Heart right ventricle (tissue), 16 donors: ENCODE data around the gene PICK1. TPM values are rescaled to one million over a fixed set of nuclear protein-coding genes. Genes with fewer than 3 reads are reported as not detected.

ENCODE experiments used
- ATAC-seq, 8 donors: fragments of 200-7000 bp; cut with Tn5 transposase; one replicate each; pipeline ENCODE4 v1.9.1; 2020; ENCODE audit warnings: mild to moderate bottlenecking in 8 of 8, moderate library complexity in 8 of 8, moderate number of reproducible peaks in 1 of 8
- DNase-seq, 2 donors: peaks; one replicate each; pipeline ENCODE4 v3.0.0-alpha.2; 2020
- H3K27ac ChIP-seq, 10 donors: fragments of 200-600 bp; sonication (generic) in 2 of 10; one replicate each; pipeline versions ENCODE4 v1.5.0 to v1.8.0; 2020 to 2022; ENCODE audit warnings: mild to moderate bottlenecking in 3 of 10
- H3K27me3 ChIP-seq, 7 donors: fragments of 200-600 bp; one replicate each; pipeline ENCODE4 v1.8.0; 2021 to 2022; ENCODE audit warnings: mild to moderate bottlenecking in 2 of 7
- H3K36me3 ChIP-seq, 9 donors: fragments of 200-600 bp; sonication (generic) in 1 of 9; one replicate each; pipeline versions ENCODE4 v1.5.0 to v1.8.0; 2020 to 2022; ENCODE audit warnings: mild to moderate bottlenecking in 2 of 9
- H3K4me1 ChIP-seq, 9 donors: fragments of 200-600 bp; sonication (generic) in 1 of 9; one replicate each; pipeline versions ENCODE4 v1.5.0 to v1.8.0; 2020 to 2022; ENCODE audit warnings: mild to moderate bottlenecking in 4 of 9
- H3K4me3 ChIP-seq, 10 donors: fragments of 200-600 bp; sonication (generic) in 2 of 10; one replicate each; pipeline versions ENCODE4 v1.5.0 to v1.8.0; 2020 to 2022; ENCODE audit warnings: mild to moderate bottlenecking in 7 of 10, moderate library complexity in 2 of 10
- H3K9me3 ChIP-seq, 11 donors: fragments of 200-600 bp in 10 of 11; sonication (generic) in 2 of 11; one replicate each; pipeline versions ENCODE4 v1.5.0 to v1.8.0; 2013 to 2022; ENCODE audit warnings: mild to moderate bottlenecking in 2 of 11, control low read depth in 1 of 11, moderate library complexity in 1 of 11
- WGBS, 2 donors: extraction: QIAGEN DNeasy Blood & Tissue Kit; methylation state at CpG; one replicate each; pipeline ENCODE4 v1.1.7; 2013; ENCODE audit warnings: inconsistent platforms in 1 of 2; 5-methylcytosine and 5-hydroxymethylcytosine counted together
- intact Hi-C, 10 donors: fragments of 100-400 bp; cut with DNase I; formaldehyde crosslinking; loops; one replicate each; pipeline versions ENCODE4 v1.11.1 to v1.14.2; 2022
- polyA plus RNA-seq, 2 donors: library from polyadenylated mRNA; stranded (reverse); fragments of 200-250 nt; gene quantifications; one replicate each; pipeline ENCODE4 v1.2.3, GENCODE V29; 2013
- total RNA-seq, 10 donors: library from RNA; stranded (reverse); fragmentation: NEBNext Ultra II Directional in 3 of 10; extraction: Animal tissue kit (Norgen Biotek cat#: 25700) in 3 of 10; gene quantifications; one replicate each; pipeline versions ENCODE4 v1.2.1 to v1.2.4, GENCODE V29; 2021 to 2023
- TF ChIP-seq, protein P1 (sequence below), 9 donors: fragments of 200-600 bp; sonication (generic) in 2 of 9; IDR thresholded peaks; one replicate each; pipeline versions ENCODE4 v1.5.0 to v1.8.0; 2021 to 2022; ENCODE audit warnings: antibody characterized with exemption in 9 of 9, mild to moderate bottlenecking in 5 of 9, moderate library complexity in 1 of 9
- donor health status: Arrhythmogenic right ventricular cardiomyopathy.
- donor health status: ischemic (EF 13 %, LVEDD 7.1; RV severe dilation, severe dysfunction).
- donor health status: healthy with polysubstance abuse.
- donor health status: DM: no; HTN: yes; CAD: no.
- donor health status: DM: no; HTN: no; CAD: no.
- donor health status: ischemic (EF 25% LVEDD 6.9; RV normal size, moderate dysfunction).
- donor health status: ischemic (EF 25% LVEDD 5.7; RV mildly dilated, moderate dysfunction).
- donor health status: healthy.
- donor health status: DM: yes; HTN: yes; CAD: no.
- donor health status: Ischemic cardiomyopathy.
- donor health status: ischemic (EF 35%, LVEDD 5.7; RV mildly dilated, moderate dysfunction).
- donor health status: nonischemic (EF 11% LVEDD 7.7; RV severe dilation, severe dysfunction).
- donor health status: DM: yes; HTN: yes; CAD: no.
- donor health status: PGD.
- donor health status: ischemic (EF 29% LVEDD 5.4; RV normal size, mild dysfunction).
- donor health status: nonischemic (EF 23%, LVEDD 6.1; RV moderate dilation, normal function).

The PICK1 gene
- total and polyA plus RNA-seq, 12 donors: 17.4 to 32.9 (median 23.2) TPM

DNA sequence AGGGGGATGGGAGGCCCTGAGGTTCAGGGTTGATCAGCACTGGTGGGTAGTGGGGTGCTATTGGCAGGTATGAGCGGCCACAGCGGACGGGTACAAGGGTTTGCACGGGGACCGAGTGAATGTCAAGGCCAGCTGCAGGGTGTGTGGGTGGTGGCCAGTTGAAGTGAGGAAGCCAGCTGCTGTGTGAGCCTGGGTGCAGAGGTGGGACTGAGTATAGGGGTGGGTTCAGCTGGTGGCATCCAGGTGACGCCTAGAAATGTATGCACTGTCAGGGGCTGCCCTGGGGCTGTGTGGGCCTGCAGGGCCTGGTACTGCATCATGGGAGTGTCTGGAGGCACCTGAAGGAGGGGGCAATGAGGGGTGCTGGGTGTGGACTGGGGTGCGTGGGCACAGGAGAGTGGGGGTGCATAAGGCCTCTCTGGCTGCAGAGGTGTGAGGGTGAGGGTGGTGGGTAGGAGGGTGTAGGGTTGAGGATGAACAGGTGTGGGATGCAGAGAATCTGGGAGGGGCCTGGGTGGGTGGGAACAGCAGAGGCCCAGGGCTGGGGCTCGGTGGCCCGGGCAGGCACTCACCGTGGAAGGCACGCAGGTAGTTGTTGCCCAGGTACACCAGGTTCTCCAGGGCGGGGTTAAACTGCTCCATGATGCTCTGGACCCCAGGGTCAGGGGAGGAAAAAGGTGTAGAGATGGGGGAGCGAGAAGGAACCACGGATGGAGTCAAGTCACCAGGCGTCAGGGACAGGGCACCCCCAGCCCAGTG lies 51.5 kb downstream of the PICK1 start:
- Histone ChIP-seq H3K4me1 (peaks cover 0 to 11% (median 0%) of the 10 kb centered on the region in 9 donors), H3K9me3 (no peaks in the 10 kb centered on the region), H3K36me3 (peaks cover 0 to 7% (median 0%) of the 10 kb centered on the region in 9 donors), H3K27ac (no peak overlapping the region), H3K4me3 (no peak overlapping the region), H3K27me3 (no peaks in the 10 kb centered on the region)
- 94 to 95% methylated on average over 15 of the region's 15 CpGs for WGBS, 2 donors
- DNase-seq (no peak), ATAC-seq (no peak)
- intact Hi-C loops: loop anchor here in 1 of 10 donors (10.0 kb wide), 1 partner anchor 54 kb away; the partner anchor contains the start of gene PICK1
- TF ChIP-seq, protein P1, sequence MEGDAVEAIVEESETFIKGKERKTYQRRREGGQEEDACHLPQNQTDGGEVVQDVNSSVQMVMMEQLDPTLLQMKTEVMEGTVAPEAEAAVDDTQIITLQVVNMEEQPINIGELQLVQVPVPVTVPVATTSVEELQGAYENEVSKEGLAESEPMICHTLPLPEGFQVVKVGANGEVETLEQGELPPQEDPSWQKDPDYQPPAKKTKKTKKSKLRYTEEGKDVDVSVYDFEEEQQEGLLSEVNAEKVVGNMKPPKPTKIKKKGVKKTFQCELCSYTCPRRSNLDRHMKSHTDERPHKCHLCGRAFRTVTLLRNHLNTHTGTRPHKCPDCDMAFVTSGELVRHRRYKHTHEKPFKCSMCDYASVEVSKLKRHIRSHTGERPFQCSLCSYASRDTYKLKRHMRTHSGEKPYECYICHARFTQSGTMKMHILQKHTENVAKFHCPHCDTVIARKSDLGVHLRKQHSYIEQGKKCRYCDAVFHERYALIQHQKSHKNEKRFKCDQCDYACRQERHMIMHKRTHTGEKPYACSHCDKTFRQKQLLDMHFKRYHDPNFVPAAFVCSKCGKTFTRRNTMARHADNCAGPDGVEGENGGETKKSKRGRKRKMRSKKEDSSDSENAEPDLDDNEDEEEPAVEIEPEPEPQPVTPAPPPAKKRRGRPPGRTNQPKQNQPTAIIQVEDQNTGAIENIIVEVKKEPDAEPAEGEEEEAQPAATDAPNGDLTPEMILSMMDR (IDR thresholded peaks at IDR 0.05): no peak

DNA sequence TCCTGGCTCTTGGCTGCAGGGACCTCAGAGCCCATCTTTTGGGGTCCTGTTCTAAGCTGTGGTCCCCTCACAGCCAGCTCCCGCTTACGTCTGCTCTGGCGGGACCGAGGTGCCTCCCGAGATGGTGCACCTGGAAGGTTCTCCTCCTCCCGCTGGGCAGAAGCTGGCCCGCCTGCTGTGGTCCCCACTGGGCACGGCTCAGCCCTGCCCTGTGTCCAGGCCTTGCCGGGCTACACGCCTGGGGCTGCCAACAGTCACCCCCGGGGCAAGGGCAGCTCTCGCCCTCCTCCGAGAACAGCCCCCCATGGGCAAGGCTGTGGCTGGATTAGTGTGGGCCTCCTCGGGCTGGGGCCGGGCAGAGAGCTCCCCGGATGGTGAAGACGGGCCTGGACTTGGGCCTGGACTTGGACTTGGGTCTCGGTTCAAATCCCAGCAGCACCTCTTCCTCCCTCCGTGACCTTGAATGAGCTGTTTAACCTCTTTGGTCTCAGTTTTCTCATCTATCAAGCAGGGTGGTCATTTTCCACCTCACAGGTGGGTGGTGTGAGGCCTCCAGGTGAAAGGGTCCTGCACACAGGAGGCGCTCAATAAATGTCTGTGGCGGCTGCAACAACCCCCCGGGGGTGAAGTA lies 52.3 kb downstream of the PICK1 start:
- TF ChIP-seq, protein P1 (IDR thresholded peaks at IDR 0.05): no peak
- no peak for DNase-seq
- H3K36me3 ChIP-seq: peaks cover 0 to 7% (median 0%) of the 10 kb centered on the region in 9 donors
- H3K9me3 ChIP-seq: no peaks in the 10 kb centered on the region
- ATAC-seq: no peak
- peaks cover 0 to 15% (median 3%) of the 10 kb centered on the region in 9 donors for H3K4me1 ChIP-seq
- intact Hi-C loops: loop anchor here in 8 of 10 donors (5.0 to 10.0 kb wide), 10 partner anchors 53 to 245 kb away; partner anchors contain the start of genes MAFF (in 1 of the 8) and PICK1 (in 1 of the 8)
- WGBS, 2 donors: 92 to 93% methylated on average over 22 of the region's 22 CpGs
- no peak overlapping the region for H3K27ac ChIP-seq
- no peak overlapping the region for H3K4me3 ChIP-seq
- no peaks in the 10 kb centered on the region for H3K27me3 ChIP-seq

DNA sequence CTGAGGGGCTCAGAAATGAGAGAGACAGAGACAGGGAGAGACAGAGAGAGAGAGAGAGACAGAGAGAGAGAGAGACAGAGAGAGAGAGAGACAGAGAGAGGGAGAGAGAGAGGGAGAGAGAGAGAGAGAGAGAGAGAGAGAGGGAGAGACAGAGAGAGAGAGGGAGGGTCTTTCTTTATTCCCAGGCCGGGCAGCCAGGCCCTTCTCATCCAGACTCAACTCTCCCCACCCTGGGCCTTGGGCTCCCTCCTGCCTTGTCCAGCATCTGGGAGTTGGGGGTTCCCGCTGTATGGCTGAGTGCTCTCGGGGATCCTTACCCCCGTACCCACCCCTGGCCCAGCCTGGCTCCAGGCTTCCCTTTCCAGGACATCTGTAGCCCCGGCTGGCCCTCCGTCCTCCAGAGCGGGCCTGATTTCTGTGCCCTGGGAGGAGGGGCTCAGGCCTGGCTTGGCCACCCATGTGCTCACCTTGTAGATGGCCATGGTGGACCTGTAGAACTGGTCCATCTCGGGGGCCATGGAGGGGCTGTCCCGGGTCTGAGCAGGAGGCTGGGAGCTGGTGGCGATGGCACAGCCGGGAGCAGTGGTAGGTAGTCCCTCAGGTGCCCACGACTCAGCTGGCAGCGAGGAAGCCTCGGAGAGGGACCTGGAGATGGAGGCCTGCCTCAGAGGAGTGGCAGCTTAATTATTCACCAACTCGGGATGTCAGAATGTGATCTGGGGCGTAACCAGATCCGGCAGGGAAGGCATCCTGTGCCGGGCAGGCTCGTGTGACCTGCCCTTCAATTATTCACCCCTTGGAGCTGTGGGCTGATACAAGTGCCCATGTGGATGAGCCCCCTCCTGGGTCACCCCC lies 53.0 kb downstream of the PICK1 start, which contains the start of gene BAIAP2L2:
Gene BAIAP2L2, minus strand, starts transcription at position 677 of the 855 bp plus-strand sequence. Its CDS starts 159 bp downstream, at position 518.
- H3K27ac ChIP-seq: no peak within 1 kb of the TSS
- peaks cover 0 to 8% (median 0%) of the 10 kb centered on the region in 9 donors for H3K36me3 ChIP-seq
- no peak for ATAC-seq
- peaks cover 0 to 23% (median 8%) of the 10 kb centered on the region in 9 donors for H3K4me1 ChIP-seq
- no peak for DNase-seq
- intact Hi-C loops: loop anchor here in 8 of 10 donors (5.0 to 10.0 kb wide), 9 partner anchors 52 to 245 kb away; partner anchors contain the start of gene MAFF (in 1 of the 8)
- no peaks in the 10 kb centered on the region for H3K27me3 ChIP-seq
- H3K9me3 ChIP-seq: no peaks in the 10 kb centered on the region
- no peak within 1 kb of the TSS for H3K4me3 ChIP-seq
- WGBS, 2 donors: 91 to 92% methylated on average over 19 of the region's 19 CpGs
- TF ChIP-seq, protein P1 (IDR thresholded peaks at IDR 0.05): no peak
